Gastroesophageal sphincter (tissue), 4 donors: ENCODE measurements around the gene CRYAB. TPM values are rescaled to one million over a fixed set of nuclear protein-coding genes. Genes with fewer than 3 reads are reported as not detected.

Source experiments
- ATAC-seq: fragments of 150-250 bp; one replicate; pipeline ENCODE4 v1.9.1; 2016; ENCODE audit warnings: mild to moderate bottlenecking, moderate library complexity
- H3K27ac ChIP-seq, 4 donors: fragments of 200-600 bp; sonication (generic) in 3 of 4; 1 replicate in 3 of 4; 2 replicates in 1 of 4; pipeline ENCODE4 v1.5.1; 2016 to 2019
- H3K27me3 ChIP-seq: fragments of 200-600 bp; sonication (generic); one replicate; pipeline ENCODE4 v1.5.1; 2019
- H3K36me3 ChIP-seq, 2 donors: fragments of 200-600 bp; sonication (generic); one replicate each; pipeline ENCODE4 v1.5.1; 2019; ENCODE audit warnings: control low read depth in 1 of 2
- H3K4me1 ChIP-seq, 3 donors: fragments of 200-600 bp; sonication (generic); 1 replicate in 2 of 3; 2 replicates in 1 of 3; pipeline ENCODE4 v1.5.1; 2016 to 2019; ENCODE audit warnings: control low read depth in 2 of 3
- H3K4me3 ChIP-seq, 2 donors: fragments of 200-600 bp; sonication (generic); one replicate each; pipeline ENCODE4 v1.5.1; 2019; ENCODE audit warnings: mild to moderate bottlenecking in 1 of 2, moderate library complexity in 1 of 2
- H3K9me3 ChIP-seq, 3 donors: fragments of 200-600 bp; sonication (generic); one replicate each; pipeline ENCODE4 v1.5.1; 2017 to 2019; ENCODE audit warnings: control low read depth in 2 of 3
- CTCF ChIP-seq, 4 experiments: fragments of 200-600 bp in 2 of 4; fragments of 450-650 bp in 2 of 4; sonication (generic) in 1 of 4; IDR thresholded peaks; one replicate each; pipeline ENCODE4 v1.5.1; 2017 to 2019; ENCODE audit warnings: antibody characterized with exemption in 4 of 4, mild to moderate bottlenecking in 2 of 4, moderate library complexity in 2 of 4
- EP300 ChIP-seq: sonication (generic); formaldehyde crosslinking; IDR thresholded peaks from one replicate; pipeline ENCODE4 v1.6.1; 2017; ENCODE audit warnings: antibody characterized with exemption, mild to moderate bottlenecking
- POLR2A ChIP-seq, 2 donors: fragments of 450-650 bp; IDR thresholded peaks; one replicate each; pipeline ENCODE4 v1.6.1; 2017; ENCODE audit warnings: antibody characterized with exemption in 2 of 2, mild to moderate bottlenecking in 2 of 2, moderate library complexity in 1 of 2
- POLR2AphosphoS5 ChIP-seq: sonication (generic); formaldehyde crosslinking; IDR thresholded peaks from one replicate; pipeline ENCODE4 v1.6.1; 2017; ENCODE audit warnings: antibody characterized with exemption
- WGBS, 2 donors: methylation state at CpG; one replicate each; pipeline ENCODE4 v1.1.5; 2018; ENCODE audit warnings: low coverage in 1 of 2; 5-methylcytosine and 5-hydroxymethylcytosine counted together
- total RNA-seq, 4 donors: library from RNA; depleted of rRNA; stranded (reverse); fragments of >200 nt; gene quantifications; one replicate each; pipeline ENCODE4 v1.1.0, GENCODE V29; 2016

Gene CRYAB
- total RNA-seq, 4 donors from 2014 or later = 254 to 440 (median 294) TPM

GRCh38 chr11:111951565-111951964 is 40.0 kb upstream of the CRYAB start:
- H3K27ac ChIP-seq = no peak overlapping the region
- ATAC-seq = no peak
- H3K4me1 ChIP-seq = peaks cover 0 to 5% (median 0%) of the 10 kb centered on the region in 3 donors
- no peaks in the 10 kb centered on the region for H3K27me3 ChIP-seq
- H3K4me3 ChIP-seq = no peak overlapping the region
- H3K9me3 ChIP-seq = no peaks in the 10 kb centered on the region
- no peaks in the 10 kb centered on the region for H3K36me3 ChIP-seq
- WGBS, 2 donors = 89 to 98% methylated on average over 3 of the region's 3 CpGs
- TF ChIP-seq CTCF (IDR thresholded peaks at IDR 0.05) (no peak), POLR2A (IDR thresholded peaks at IDR 0.05) (no peak)

- H3K4me1 ChIP-seq = peaks cover 0 to 16% (median 0%) of the 10 kb centered on the region in 3 donors
- no peak for TF ChIP-seq POLR2A (IDR thresholded peaks at IDR 0.05)
- no peak for TF ChIP-seq CTCF (IDR thresholded peaks at IDR 0.05)
- H3K9me3 ChIP-seq = no peaks in the 10 kb centered on the region
- H3K36me3 ChIP-seq = no peaks in the 10 kb centered on the region
- no peaks in the 10 kb centered on the region for H3K27me3 ChIP-seq
- WGBS, 2 donors = 53 to 71% methylated on average over 4 to 7 of the region's 7 CpGs
- no peak for ATAC-seq
- no peak overlapping the region for H3K27ac ChIP-seq
- H3K4me3 ChIP-seq = no peak overlapping the region
These were observed 38.2 kb upstream of the CRYAB start for GRCh38 chr11:111949519-111950426.

DNA sequence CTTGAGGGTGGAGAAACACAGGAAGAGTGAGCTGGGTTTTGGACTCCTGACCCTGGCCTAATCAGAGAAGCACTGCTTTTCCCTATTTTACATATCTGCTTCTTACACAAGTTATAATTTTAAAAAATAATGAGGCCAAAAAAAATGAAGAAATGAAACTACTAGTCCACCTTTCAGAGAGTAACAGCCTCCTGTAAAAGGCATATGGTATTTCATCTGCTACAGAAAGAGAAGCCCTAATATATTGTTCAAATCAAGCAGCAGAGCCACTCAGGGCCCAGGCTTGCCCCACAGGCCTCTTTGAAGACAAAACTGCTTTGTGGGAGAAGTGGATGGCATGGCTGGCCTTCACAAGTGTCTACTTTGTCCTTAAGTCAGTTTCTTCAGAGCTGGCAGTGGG is 35.6 kb upstream of the CRYAB start:
- no peaks in the 10 kb centered on the region for H3K9me3 ChIP-seq
- H3K4me1 ChIP-seq = peaks cover 0 to 25% (median 0%) of the 10 kb centered on the region in 3 donors
- no peak for ATAC-seq
- H3K27me3 ChIP-seq = no peaks in the 10 kb centered on the region
- TF ChIP-seq CTCF (IDR thresholded peaks at IDR 0.05) (no peak), POLR2A (IDR thresholded peaks at IDR 0.05) (no peak), EP300 (no peak), POLR2AphosphoS5 (no peak)
- H3K36me3 ChIP-seq = no peaks in the 10 kb centered on the region
- H3K27ac ChIP-seq = peak overlapping the region in 2 of 4 donors; percentile 33 to 48
- H3K4me3 ChIP-seq = no peak overlapping the region

- Histone ChIP-seq H3K9me3 (no peaks in the 10 kb centered on the region), H3K4me3 (no peak overlapping the region), H3K27me3 (no peaks in the 10 kb centered on the region), H3K4me1 (peaks cover 0 to 25% (median 0%) of the 10 kb centered on the region in 3 donors), H3K27ac (peak overlapping the region in 3 of 4 donors; percentile 5 to 48 (median 33)), H3K36me3 (no peaks in the 10 kb centered on the region)
- TF ChIP-seq EP300 (no peak), POLR2A (IDR thresholded peaks at IDR 0.05) (no peak), POLR2AphosphoS5 (peak; percentile 61), CTCF (IDR thresholded peaks at IDR 0.05) (no peak)
- 61 to 68% methylated on average over 2 to 3 of the region's 3 CpGs for WGBS, 2 donors
- peak; percentile 50 for ATAC-seq
These were observed 34.9 kb upstream of the CRYAB start for GRCh38 chr11:111946499-111946898.

DNA sequence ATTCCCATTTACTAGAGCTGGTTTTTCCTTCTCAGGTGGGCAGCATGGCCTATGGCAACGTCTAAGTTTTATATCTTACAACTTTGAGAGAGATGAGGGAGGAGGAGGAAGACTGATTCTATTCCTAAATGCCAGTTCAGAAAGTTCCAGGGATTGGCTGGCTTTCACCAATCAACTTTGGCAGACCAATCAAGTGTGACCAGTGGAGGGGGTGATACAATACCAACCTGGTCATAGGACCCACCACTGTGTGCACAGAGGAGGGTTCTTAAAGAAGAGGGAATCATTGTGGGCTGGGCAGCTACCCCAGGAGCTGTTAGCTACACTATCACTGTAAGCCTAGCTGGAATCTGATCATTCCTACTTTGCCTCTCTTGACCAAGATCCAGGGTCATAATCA is 33.6 kb upstream of the CRYAB start:
- Histone ChIP-seq H3K9me3 (no peaks in the 10 kb centered on the region), H3K27me3 (no peaks in the 10 kb centered on the region), H3K4me1 (peaks cover 0 to 25% (median 0%) of the 10 kb centered on the region in 3 donors), H3K4me3 (no peak overlapping the region), H3K27ac (peak overlapping the region; percentile 37 to 75 (median 61)), H3K36me3 (no peaks in the 10 kb centered on the region)
- WGBS, 2 donors = 60 to 75% methylated on average over 1 of the region's 1 CpG
- no peak for ATAC-seq
- no peak for TF ChIP-seq CTCF (IDR thresholded peaks at IDR 0.05)
- no peak for TF ChIP-seq POLR2AphosphoS5
- TF ChIP-seq EP300 = no peak
- TF ChIP-seq POLR2A (IDR thresholded peaks at IDR 0.05) = no peak
